Measurements from ENCODE around the gene TMEM259. TPM values are rescaled to one million over a fixed set of nuclear protein-coding genes. Genes with fewer than 3 reads are reported as not detected.
A peak's percentile ranks its signal among the peaks of the same experiment; 100 is the strongest.

Gene TMEM259
- total and polyA plus RNA-seq, 2 experiments from 2014 or later: 82.8 to 196 TPM

- Histone ChIP-seq H3K4me1 (ENCODE audit: insufficient read depth) (peaks cover 8% of the 10 kb centered on the region; the same call in 1 of the 2 replicates), H3K36me3 (ENCODE audit: insufficient read depth) (no peaks in the 10 kb centered on the region), H3K9me2 (ENCODE audit: insufficient read depth) (no peaks in the 10 kb centered on the region), H3K4me2 (peak overlapping the region; percentile 64; the same call in 1 of the 2 replicates), H3K79me2 (replicated peaks; ENCODE audit: insufficient read depth) (peaks cover 72% of the 10 kb centered on the region), H3K27ac (ENCODE audit: low read depth) (peak overlapping the region; percentile 76; the same call in 1 of the 2 replicates), H2AFZ (no peak overlapping the region), H4K20me1 (replicated peaks; ENCODE audit: insufficient read depth) (peaks cover 24% of the 10 kb centered on the region), H3K27me3 (ENCODE audit: insufficient read depth) (no peaks in the 10 kb centered on the region), H3K4me3 (no peak overlapping the region), H3F3A (replicated peaks; ENCODE audit: low read depth) (0 out of 2 replicates have a peak, but pooled peaks cover 7% of the 10 kb centered on the region)
- Mint-ChIP-seq H3K27me3 (ENCODE audit: insufficient read depth, low read depth, poor library complexity) (peaks cover 13% of the 10 kb centered on the region), H3K4me1 (peaks cover 26% of the 10 kb centered on the region), H3K27ac (peak overlapping the region; percentile 83; the same call in 1 of the 2 replicates), H3K36me3 (ENCODE audit: low read depth) (peaks cover 3% of the 10 kb centered on the region; the same call in 2 of the 3 replicates), H3K9me3 (peaks cover 3% of the 10 kb centered on the region; the same call in 2 of the 3 replicates), H3K4me3 (peak overlapping the region; percentile 38; the same call in 2 of the 3 replicates)
- no peak for DNase-seq (ENCODE audit: low spot score)
- ATAC-seq: peak; percentile 2; the same call in 2 of the 3 replicates
- TF ChIP-seq POLR2AphosphoS5 (IDR thresholded peaks at IDR 0.05; ENCODE audit: low read depth) (no peak), EZH2phosphoT487 (IDR thresholded peaks at IDR 0.05; ENCODE audit: unreplicated experiment) (no peak), ETS1 (IDR thresholded peaks at IDR 0.05) (no peak), JUNB (IDR thresholded peaks at IDR 0.05; ENCODE audit: unreplicated experiment) (no peak), REST (IDR thresholded peaks at IDR 0.05; ENCODE audit: unreplicated experiment) (no peak), ZNF114 (CRISPR knock-in tag; IDR thresholded peaks at IDR 0.05) (no peak), NANOG (IDR thresholded peaks at IDR 0.05; ENCODE audit: borderline replicate concordance) (no peak), EZH2 (IDR thresholded peaks at IDR 0.05; ENCODE audit: low read depth, unreplicated experiment) (no peak), CTCF (conservative IDR thresholded peaks at IDR 0.05; ENCODE audit: low read depth in 2 of 2) (no peak), ZNF462 (CRISPR knock-in tag; IDR thresholded peaks at IDR 0.05) (no peak), ZNF331 (CRISPR knock-in tag; IDR thresholded peaks at IDR 0.05; ENCODE audit: low read depth) (no peak), CREB1 (CRISPR knock-in tag; IDR thresholded peaks at IDR 0.05; ENCODE audit: low read depth) (no peak), STAT1 (IDR thresholded peaks at IDR 0.05; ENCODE audit: unreplicated experiment) (no peak)
Observed at GRCh38 chr19:1016647-1017114, 4.2 kb downstream of the TMEM259 start.

Measured in GM23338 (cell line).